HuH-7.5 (cell line): ENCODE data around the gene MRPL12.

Experiments
- DNase-seq: peaks from one replicate; pipeline ENCODE4 v3.0.0; 2011; ENCODE audit warnings: low spot score

Gene MRPL12

DNA sequence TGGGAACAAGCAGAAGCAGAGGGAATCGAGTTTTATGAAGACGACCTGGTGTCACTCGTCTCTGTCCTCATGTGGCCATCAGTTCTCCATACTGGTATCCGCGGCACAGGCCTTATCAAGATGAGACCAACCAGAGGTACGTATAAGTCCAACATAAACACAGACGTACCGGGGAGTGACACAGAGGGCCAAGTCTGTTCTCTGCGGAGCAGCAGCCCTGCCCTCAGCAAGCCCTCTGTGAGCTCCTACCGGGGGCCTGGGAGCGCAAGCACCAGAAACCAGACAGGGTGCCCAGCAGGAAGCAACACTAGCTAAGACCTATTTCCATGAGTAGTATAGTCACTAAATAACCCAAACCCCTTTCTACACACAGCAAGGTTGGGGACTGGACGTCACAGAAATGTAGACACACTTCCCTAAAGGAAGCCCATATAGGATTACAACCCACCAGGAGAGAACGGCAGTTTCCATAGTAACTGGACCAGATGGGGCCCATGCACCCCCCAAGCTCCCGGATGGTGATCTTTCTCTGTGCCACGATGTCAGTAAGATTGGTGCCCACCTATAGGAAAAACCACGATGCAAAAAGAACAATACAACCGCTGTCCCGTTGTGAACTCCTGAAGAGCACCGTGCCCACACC, 20.5 kb upstream of the MRPL12 start:
- no peak for DNase-seq

DNA sequence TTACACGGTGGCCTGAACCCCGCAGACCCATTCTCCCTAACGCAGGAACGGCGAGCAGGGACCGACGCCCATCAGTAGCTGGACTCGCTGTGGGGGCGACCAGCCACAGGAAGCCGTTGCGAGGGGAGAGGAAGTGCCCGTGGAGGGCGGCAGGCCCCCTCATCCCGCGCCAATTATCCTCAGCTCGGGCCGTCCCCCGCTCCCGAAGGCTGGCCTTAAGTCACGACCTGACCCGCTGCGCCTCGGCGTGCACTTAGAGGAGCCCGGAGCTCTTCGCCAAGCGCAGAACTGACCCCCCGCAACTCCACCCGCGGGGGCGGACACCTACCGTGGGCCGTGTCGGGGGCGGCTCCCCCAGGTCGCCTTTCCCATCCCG, 20.0 kb upstream of the MRPL12 start:
- no peak for DNase-seq

- peak; percentile 99 for DNase-seq
Observed at GRCh38 chr17:81683584-81684441, 19.4 kb upstream of the MRPL12 start, which contains the start of the genes ARL16 and HGS. Gene ARL16 (minus strand): TSS chr17:81683797. CDS start chr17:81683753, 44 bp downstream. Gene HGS (plus strand): TSS chr17:81684011. CDS start chr17:81684067, 56 bp downstream.

DNA sequence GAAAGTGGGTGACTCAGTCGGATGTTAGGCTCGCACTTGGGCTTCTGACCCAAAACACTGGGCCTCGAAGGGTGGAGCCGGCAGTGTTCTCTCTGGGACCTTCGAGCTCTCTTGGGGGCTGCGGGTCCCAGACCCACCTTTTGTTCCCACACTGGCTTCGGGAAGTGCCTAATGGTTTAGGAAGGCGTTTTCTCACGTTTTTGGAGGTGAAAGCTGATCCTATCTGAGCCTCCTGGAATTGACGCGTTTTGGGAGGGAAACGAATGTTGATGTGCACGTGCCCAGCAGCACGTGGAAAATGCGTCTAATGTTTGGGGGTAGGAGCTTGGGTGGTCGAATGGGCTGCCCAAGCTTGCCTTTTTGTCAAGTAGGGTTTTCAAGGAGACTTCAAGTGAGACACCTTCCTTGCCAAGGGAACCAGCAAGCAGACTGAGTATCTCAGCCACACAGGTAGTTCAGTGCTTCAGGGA, 18.7 kb upstream of the MRPL12 start:
- no peak for DNase-seq

- no peak for DNase-seq
Observed at GRCh38 chr17:81685108-81685507, 18.1 kb upstream of the MRPL12 start.

GRCh38 chr17:81686614-81687013, 16.6 kb upstream of the MRPL12 start:
- DNase-seq, result no peak

GRCh38 chr17:81687770-81688541, 15.2 kb upstream of the MRPL12 start:
- DNase-seq, result no peak

DNA sequence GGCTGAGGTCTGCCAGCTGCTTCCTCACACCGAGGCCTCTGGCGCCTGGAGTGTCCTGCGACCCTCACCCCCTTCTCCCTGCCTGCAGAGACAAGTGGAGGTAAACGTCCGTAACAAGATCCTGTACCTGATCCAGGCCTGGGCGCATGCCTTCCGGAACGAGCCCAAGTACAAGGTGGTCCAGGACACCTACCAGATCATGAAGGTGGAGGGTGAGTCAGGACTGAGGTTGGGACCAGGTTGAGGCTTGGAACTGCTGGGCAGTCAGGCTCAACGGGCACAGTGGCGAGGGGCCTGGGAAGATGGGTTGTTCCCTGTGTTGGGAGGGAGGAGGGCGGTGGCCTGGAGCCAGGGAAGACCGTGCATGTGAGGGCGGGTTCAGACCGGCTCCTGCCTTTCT, 14.6 kb upstream of the MRPL12 start:
- no peak for DNase-seq

- no peak for DNase-seq
Observed at GRCh38 chr17:81690066-81690465, 13.1 kb upstream of the MRPL12 start.

- no peak for DNase-seq
Observed at GRCh38 chr17:81690549-81690948, 12.6 kb upstream of the MRPL12 start.

DNA sequence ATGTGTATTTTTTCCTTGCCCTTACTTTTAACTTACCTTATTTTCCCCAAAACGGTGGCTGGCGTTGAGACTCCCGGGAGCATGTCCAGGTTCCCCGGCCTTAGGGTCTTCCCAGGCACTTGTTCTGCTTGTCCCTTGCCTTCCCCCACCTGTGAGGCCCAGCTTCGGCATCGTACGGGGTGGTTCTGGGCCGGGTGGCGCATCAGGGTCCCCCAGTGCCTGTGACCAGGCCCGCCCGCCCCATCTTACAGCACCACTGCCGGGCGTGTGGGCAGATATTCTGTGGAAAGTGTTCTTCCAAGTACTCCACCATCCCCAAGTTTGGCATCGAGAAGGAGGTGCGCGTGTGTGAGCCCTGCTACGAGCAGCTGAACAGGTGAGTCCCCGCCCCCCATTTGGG, 12.0 kb upstream of the MRPL12 start:
- DNase-seq, result no peak

GRCh38 chr17:81691608-81692007, 11.6 kb upstream of the MRPL12 start:
- DNase-seq, result no peak

DNA sequence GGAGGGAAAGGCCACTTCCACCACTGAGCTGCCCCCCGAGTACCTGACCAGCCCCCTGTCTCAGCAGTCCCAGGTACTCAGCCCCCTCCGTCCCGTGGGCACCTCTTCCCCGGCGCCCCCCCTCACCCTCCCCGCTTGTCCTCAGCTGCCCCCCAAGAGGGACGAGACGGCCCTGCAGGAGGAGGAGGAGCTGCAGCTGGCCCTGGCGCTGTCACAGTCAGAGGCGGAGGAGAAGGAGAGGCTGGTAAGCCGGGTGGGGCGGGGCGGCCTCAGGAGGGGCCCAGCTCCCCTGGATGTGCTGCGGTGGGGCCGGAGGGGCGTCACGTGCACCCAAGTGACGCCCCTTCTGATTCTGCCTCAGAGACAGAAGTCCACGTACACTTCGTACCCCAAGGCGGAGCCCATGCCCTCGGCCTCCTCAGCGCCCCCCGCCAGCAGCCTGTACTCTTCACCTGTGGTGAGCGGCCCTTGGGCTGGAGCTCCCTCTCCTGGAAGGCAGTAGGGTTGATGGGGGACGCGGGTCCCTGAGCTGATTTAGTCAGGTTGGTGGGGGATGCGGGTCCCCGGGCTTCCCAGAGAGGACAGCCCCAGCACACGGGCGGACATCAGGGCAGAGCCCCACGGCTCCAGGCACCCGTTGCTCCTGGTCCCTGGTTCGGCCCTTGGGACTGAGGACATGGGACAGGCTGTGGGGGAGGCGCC, 9.5 kb upstream of the MRPL12 start:
- peak; percentile 65 for DNase-seq

- DNase-seq, result no peak
Observed at GRCh38 chr17:81694810-81695209, 8.4 kb upstream of the MRPL12 start.

GRCh38 chr17:81695211-81695610, 8.0 kb upstream of the MRPL12 start:
- DNase-seq, result no peak

DNA sequence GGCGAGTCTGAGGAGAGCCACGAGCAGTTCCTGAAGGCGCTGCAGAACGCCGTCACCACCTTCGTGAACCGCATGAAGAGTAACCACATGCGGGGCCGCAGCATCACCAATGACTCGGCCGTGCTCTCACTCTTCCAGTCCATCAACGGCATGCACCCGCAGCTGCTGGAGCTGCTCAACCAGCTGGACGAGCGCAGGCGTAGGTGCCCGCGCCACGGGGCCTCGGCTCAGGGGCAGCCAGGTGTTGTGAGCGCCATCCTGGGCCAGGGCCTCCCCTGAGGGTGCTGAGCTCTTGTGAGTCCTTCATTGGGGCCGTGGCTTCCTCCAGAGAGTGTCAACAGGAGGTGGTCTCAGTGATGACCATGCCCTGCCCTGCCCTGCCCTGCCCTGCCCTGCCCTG, 7.4 kb upstream of the MRPL12 start:
- no peak for DNase-seq

DNA sequence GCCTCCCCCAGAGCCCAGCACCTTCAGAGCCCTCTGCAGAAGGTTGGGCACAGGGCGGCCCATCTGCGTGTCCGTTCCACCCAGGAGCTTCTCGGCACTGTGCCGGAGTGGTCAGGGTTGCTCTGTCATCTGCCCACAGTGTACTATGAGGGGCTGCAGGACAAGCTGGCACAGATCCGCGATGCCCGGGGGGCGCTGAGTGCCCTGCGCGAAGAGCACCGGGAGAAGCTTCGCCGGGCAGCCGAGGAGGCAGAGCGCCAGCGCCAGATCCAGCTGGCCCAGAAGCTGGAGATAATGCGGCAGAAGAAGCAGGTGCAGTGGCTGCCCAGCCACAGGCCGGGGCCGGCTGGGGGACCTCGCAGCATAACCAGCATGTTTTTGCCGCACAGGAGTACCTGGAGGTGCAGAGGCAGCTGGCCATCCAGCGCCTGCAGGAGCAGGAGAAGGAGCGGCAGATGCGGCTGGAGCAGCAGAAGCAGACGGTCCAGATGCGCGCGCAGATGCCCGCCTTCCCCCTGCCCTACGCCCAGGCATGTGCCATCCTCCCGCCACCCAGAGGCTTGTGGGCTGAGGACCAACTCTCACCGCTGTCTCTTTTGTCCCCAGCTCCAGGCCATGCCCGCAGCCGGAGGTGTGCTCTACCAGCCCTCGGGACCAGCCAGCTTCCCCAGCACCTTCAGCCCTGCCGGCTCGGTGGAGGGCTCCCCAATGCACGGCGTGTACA, 6.8 kb upstream of the MRPL12 start:
- DNase-seq, result no peak

GRCh38 chr17:81697261-81698044, 5.7 kb upstream of the MRPL12 start:
- DNase-seq, result no peak

GRCh38 chr17:81700353-81701287, 2.5 kb upstream of the MRPL12 start:
- no peak for DNase-seq
